HEK293 (cell line): ENCODE results near the gene NFKBIE.

Experiments used
- TSHZ1 ChIP-seq: fragments of 450-650 bp; formaldehyde crosslinking; IDR thresholded peaks from 2 replicates; pipeline ENCODE4 v1.5.1; 2016; ENCODE audit warnings: missing biosample characterization, missing genetic modification characterization, borderline replicate concordance
- ZBTB49 ChIP-seq: fragments of 450-650 bp; formaldehyde crosslinking; IDR thresholded peaks from 2 replicates; pipeline ENCODE4 v1.5.1; 2016; ENCODE audit warnings: missing biosample characterization, missing genetic modification characterization, low read depth
- ZEB2 ChIP-seq: fragments of 450-650 bp; formaldehyde crosslinking; IDR thresholded peaks from 2 replicates; pipeline ENCODE4 v1.5.1; 2016; ENCODE audit warnings: missing biosample characterization, missing genetic modification characterization
- ZFHX2 ChIP-seq: fragments of 450-650 bp; formaldehyde crosslinking; conservative IDR thresholded peaks from 2 replicates; pipeline ENCODE4 v1.5.1; 2016; ENCODE audit warnings: missing biosample characterization, missing genetic modification characterization
- ZFP41 ChIP-seq: fragments of 450-650 bp; formaldehyde crosslinking; IDR thresholded peaks from 2 replicates; pipeline ENCODE4 v1.5.1; 2016; ENCODE audit warnings: missing biosample characterization, missing genetic modification characterization, borderline replicate concordance
- ZNF112 ChIP-seq: fragments of 450-650 bp; formaldehyde crosslinking; IDR thresholded peaks from 2 replicates; pipeline ENCODE4 v1.5.0; 2017; ENCODE audit warnings: missing biosample characterization, missing genetic modification characterization
- ZNF138 ChIP-seq: fragments of 450-650 bp; formaldehyde crosslinking; IDR thresholded peaks from 2 replicates; pipeline ENCODE4 v1.5.1; 2016; ENCODE audit warnings: missing biosample characterization, missing genetic modification characterization, borderline replicate concordance
- ZNF174 ChIP-seq: fragments of 450-650 bp; formaldehyde crosslinking; IDR thresholded peaks from 2 replicates; pipeline ENCODE4 v1.5.0; 2017; ENCODE audit warnings: missing biosample characterization, mild to moderate bottlenecking, missing genetic modification characterization
- ZNF184 ChIP-seq: fragments of 450-650 bp; IDR thresholded peaks from 2 replicates; pipeline ENCODE4 v1.5.1; 2018; ENCODE audit warnings: missing biosample characterization, mild to moderate bottlenecking, missing genetic modification characterization
- ZNF23 ChIP-seq: fragments of 450-650 bp; formaldehyde crosslinking; IDR thresholded peaks from 2 replicates; pipeline ENCODE4 v1.5.1; 2016; ENCODE audit warnings: missing biosample characterization, missing genetic modification characterization, borderline replicate concordance
- ZNF280D ChIP-seq: fragments of 450-650 bp; formaldehyde crosslinking; IDR thresholded peaks from 2 replicates; pipeline ENCODE4 v1.5.1; 2016; ENCODE audit warnings: missing biosample characterization, missing genetic modification characterization
- ZNF324 ChIP-seq: fragments of 450-650 bp; formaldehyde crosslinking; IDR thresholded peaks from 2 replicates; pipeline ENCODE4 v1.5.1; 2016; ENCODE audit warnings: missing biosample characterization, missing genetic modification characterization
- ZNF350 ChIP-seq: fragments of 450-650 bp; formaldehyde crosslinking; IDR thresholded peaks from 2 replicates; pipeline ENCODE4 v1.5.0; 2017; ENCODE audit warnings: missing biosample characterization, mild to moderate bottlenecking, missing genetic modification characterization
- ZNF37A ChIP-seq: fragments of 450-650 bp; IDR thresholded peaks from 2 replicates; pipeline ENCODE4 v1.5.1; 2018; ENCODE audit warnings: missing biosample characterization, missing genetic modification characterization
- ZNF518A ChIP-seq: fragments of 450-650 bp; formaldehyde crosslinking; conservative IDR thresholded peaks from 2 replicates; pipeline ENCODE4 v1.5.1; 2016; ENCODE audit warnings: low read depth, missing biosample characterization, missing genetic modification characterization
- ZNF626 ChIP-seq: fragments of 450-650 bp; sonication (Bioruptor Pico); formaldehyde crosslinking; IDR thresholded peaks from 2 replicates; pipeline ENCODE4 v1.5.1; 2018; ENCODE audit warnings: missing biosample characterization, missing genetic modification characterization, inconsistent platforms
- ZNF660 ChIP-seq: fragments of 450-650 bp; IDR thresholded peaks from 2 replicates; pipeline ENCODE4 v1.5.1; 2018; ENCODE audit warnings: missing biosample characterization, mild to moderate bottlenecking, missing genetic modification characterization
- ZNF670 ChIP-seq: fragments of 450-650 bp; formaldehyde crosslinking; IDR thresholded peaks from 2 replicates; pipeline ENCODE4 v1.5.1; 2016; ENCODE audit warnings: missing biosample characterization, missing genetic modification characterization, low read depth
- ZNF768 ChIP-seq: fragments of 450-650 bp; formaldehyde crosslinking; IDR thresholded peaks from 2 replicates; pipeline ENCODE4 v1.5.1; 2018; ENCODE audit warnings: missing biosample characterization, mild to moderate bottlenecking, missing genetic modification characterization
- TF ChIP-seq, protein P1 (sequence below): fragments of 450-650 bp; formaldehyde crosslinking; IDR thresholded peaks from 2 replicates; pipeline ENCODE4 v1.5.1; 2017; ENCODE audit warnings: missing biosample characterization, mild to moderate bottlenecking, missing genetic modification characterization, moderate library complexity
- TF ChIP-seq, protein P2 (sequence below): fragments of 450-650 bp; formaldehyde crosslinking; optimal IDR thresholded peaks from 2 replicates; pipeline ENCODE3; 2016; ENCODE audit warnings: missing biosample characterization, mild to moderate bottlenecking, missing genetic modification characterization

Gene NFKBIE

GRCh38 chr6:44246663-44247337, 18.6 kb downstream of the NFKBIE start, which contains the start of gene HSP90AB1 (continued):
- no peak for TF ChIP-seq ZEB2
- no peak; the same call in 1 of the 2 replicates for TF ChIP-seq ZNF768 (tag by site-specific recombination)
- TF ChIP-seq, protein P1, sequence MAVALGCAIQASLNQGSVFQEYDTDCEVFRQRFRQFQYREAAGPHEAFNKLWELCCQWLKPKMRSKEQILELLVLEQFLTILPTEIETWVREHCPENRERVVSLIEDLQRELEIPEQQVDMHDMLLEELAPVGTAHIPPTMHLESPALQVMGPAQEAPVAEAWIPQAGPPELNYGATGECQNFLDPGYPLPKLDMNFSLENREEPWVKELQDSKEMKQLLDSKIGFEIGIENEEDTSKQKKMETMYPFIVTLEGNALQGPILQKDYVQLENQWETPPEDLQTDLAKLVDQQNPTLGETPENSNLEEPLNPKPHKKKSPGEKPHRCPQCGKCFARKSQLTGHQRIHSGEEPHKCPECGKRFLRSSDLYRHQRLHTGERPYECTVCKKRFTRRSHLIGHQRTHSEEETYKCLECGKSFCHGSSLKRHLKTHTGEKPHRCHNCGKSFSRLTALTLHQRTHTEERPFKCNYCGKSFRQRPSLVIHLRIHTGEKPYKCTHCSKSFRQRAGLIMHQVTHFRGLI, result no peak
- TF ChIP-seq, protein P2, sequence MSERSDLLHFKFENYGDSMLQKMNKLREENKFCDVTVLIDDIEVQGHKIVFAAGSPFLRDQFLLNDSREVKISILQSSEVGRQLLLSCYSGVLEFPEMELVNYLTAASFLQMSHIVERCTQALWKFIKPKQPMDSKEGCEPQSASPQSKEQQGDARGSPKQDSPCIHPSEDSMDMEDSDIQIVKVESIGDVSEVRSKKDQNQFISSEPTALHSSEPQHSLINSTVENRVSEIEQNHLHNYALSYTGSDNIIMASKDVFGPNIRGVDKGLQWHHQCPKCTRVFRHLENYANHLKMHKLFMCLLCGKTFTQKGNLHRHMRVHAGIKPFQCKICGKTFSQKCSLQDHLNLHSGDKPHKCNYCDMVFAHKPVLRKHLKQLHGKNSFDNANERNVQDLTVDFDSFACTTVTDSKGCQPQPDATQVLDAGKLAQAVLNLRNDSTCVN (tag by site-specific recombination), result no peak
- peak; percentile 94 for TF ChIP-seq ZNF324 (tag by site-specific recombination)
- no peak for TF ChIP-seq ZNF112 (tag by site-specific recombination)
- TF ChIP-seq ZNF23 (tag by site-specific recombination), result 0 out of 2 replicates have a peak, but pooled peaks have one; percentile 39
- TF ChIP-seq ZFHX2 (tag by site-specific recombination), result peak; percentile 73
- TF ChIP-seq ZNF138 (tag by site-specific recombination), result no peak
- TF ChIP-seq ZFP41 (tag by site-specific recombination), result peak; percentile 97
- TF ChIP-seq ZNF518A (tag by site-specific recombination), result no peak; the same call in none of the 2 replicates
- no peak for TF ChIP-seq ZNF350 (tag by site-specific recombination)
- no peak for TF ChIP-seq ZNF626 (tag by site-specific recombination)
- no peak for TF ChIP-seq ZNF184
- TF ChIP-seq ZNF280D (tag by site-specific recombination), result 0 out of 2 replicates have a peak, but pooled peaks have one; percentile 44
- TF ChIP-seq ZNF174 (tag by site-specific recombination), result no peak
- TF ChIP-seq TSHZ1 (tag by site-specific recombination), result no peak; the same call in 1 of the 2 replicates
- no peak for TF ChIP-seq ZBTB49
- peak; percentile 70 for TF ChIP-seq ZNF660 (tag by site-specific recombination)
- no peak for TF ChIP-seq ZNF37A (tag by site-specific recombination)
- TF ChIP-seq ZNF670 (tag by site-specific recombination), result no peak
